HCT116 (cell line): Measurements from ENCODE around the gene DIO3. TPM values are rescaled to one million over a fixed set of nuclear protein-coding genes. Genes with fewer than 3 reads are reported as not detected.

Experiments used
- ATAC-seq: fragments of 200-7000 bp; cut with Tn5 transposase; 2 replicates; pipeline ENCODE4 v1.9.1; 2020; ENCODE audit warnings: mild to moderate bottlenecking, moderate library complexity
- BruUV-seq: library from RNA; stranded (reverse); fragments of 400-500 nt; replicated peaks from 2 replicates; lab custom pipeline; 2021; lab: Mats Ljungman, UMichigan
- CTCF ChIA-PET: fragments of 300-600 bp; sonication (Branson Sonifier 250); formaldehyde crosslinking; loops from one replicate; lab custom pipeline; 2021; ENCODE audit warnings: antibody characterized with exemption; lab: Charles Lee
- POLR2A ChIA-PET: fragments of 300-600, 350-600 bp; sonication (Branson Sonifier 250); formaldehyde crosslinking; loops from one replicate; lab custom pipeline; 2021; ENCODE audit warnings: antibody characterized with exemption; lab: Charles Lee
- RAD21 ChIA-PET, 2 experiments: fragments of 300-600 bp; sonication (Branson Sonifier 250); formaldehyde crosslinking; loops; one replicate each; lab custom pipeline; 2023; ENCODE audit warnings: low total read pairs in 2 of 2; ENCODE audit not compliant: uncharacterized antibody in 2 of 2, unreplicated experiment in 2 of 2, low non-redundant PET in 1 of 2; lab: Charles Lee
- DNase-seq: peaks from one replicate; pipeline ENCODE4 v3.0.0-alpha.2; 2010; ENCODE audit warnings: low read depth, low spot score
- H2AFZ ChIP-seq: fragments of 200-600 bp; shearing (Covaris generic), sonication (generic); 2 replicates; pipeline ENCODE4 v1.6.1; 2017; ENCODE audit warnings: low read depth, mixed run types, mixed read lengths, antibody characterized with exemption, low read length; ENCODE audit not compliant: poor library complexity, severe bottlenecking
- H3K27ac ChIP-seq: 2 replicates; pipeline ENCODE4 v1.5.1; 2012; ENCODE audit warnings: low read depth, low read length
- H3K27me3 ChIP-seq: fragments of 200-600 bp; sonication (generic); 2 replicates; pipeline ENCODE4 v1.6.1; 2016; ENCODE audit warnings: mixed run types, low read length, mixed read lengths; ENCODE audit not compliant: insufficient read depth
- H3K36me3 ChIP-seq, 2 experiments: fragments of 200-500 bp in 1 of 2; fragments of 200-600 bp in 1 of 2; sonication (Bioruptor generic) in 1 of 2; sonication (generic) in 1 of 2; 2 replicates each; pipeline versions ENCODE4 v1.5.1 to v1.6.1; 2014 to 2016; ENCODE audit warnings: low read length in 2 of 2, inconsistent platforms in 1 of 2, mixed read lengths in 1 of 2, mixed run types in 1 of 2; ENCODE audit not compliant: insufficient read depth in 2 of 2, control insufficient read depth in 1 of 2
- H3K4me1 ChIP-seq, 2 experiments: fragments of 200-600 bp in 1 of 2; sonication (generic) in 1 of 2; 2 replicates each; pipeline versions ENCODE4 v1.5.1 to v1.6.1; 2012 to 2017; ENCODE audit warnings: low read length in 2 of 2, inconsistent platforms in 1 of 2, mild to moderate bottlenecking in 1 of 2, mixed read lengths in 1 of 2, mixed run types in 1 of 2, moderate library complexity in 1 of 2; ENCODE audit not compliant: insufficient read depth in 2 of 2, control insufficient read depth in 1 of 2
- H3K4me2 ChIP-seq: fragments of 200-600 bp; sonication (generic); 2 replicates; pipeline ENCODE4 v1.6.1; 2017; ENCODE audit warnings: mixed run types, low read length, mixed read lengths
- H3K4me3 ChIP-seq, 2 experiments: fragments of 200-600 bp in 1 of 2; sonication (generic) in 1 of 2; replicated peaks in 1 of 2; 2 replicates each; pipeline ENCODE4 v1.5.1; 2011 to 2016; ENCODE audit warnings: low read length in 2 of 2, control low read depth in 1 of 2, low read depth in 1 of 2, mild to moderate bottlenecking in 1 of 2, mixed read lengths in 1 of 2, mixed run types in 1 of 2
- H3K79me2 ChIP-seq: fragments of 200-600 bp; sonication (generic); 2 replicates; pipeline ENCODE4 v1.6.1; 2017; ENCODE audit warnings: mild to moderate bottlenecking, mixed run types, low read length, moderate library complexity, mixed read lengths; ENCODE audit not compliant: insufficient read depth
- H3K9ac ChIP-seq: fragments of 200-600 bp; sonication (generic); 2 replicates; pipeline ENCODE4 v1.6.1; 2016; ENCODE audit warnings: low read length, mixed read lengths
- H3K9me2 ChIP-seq: fragments of 200-600 bp; sonication (generic), shearing (Covaris generic); 2 replicates; pipeline ENCODE4 v1.6.1; 2017; ENCODE audit warnings: mixed run types, mild to moderate bottlenecking, moderate library complexity; ENCODE audit not compliant: insufficient read depth
- H3K9me3 ChIP-seq, 2 experiments: fragments of 200-500 bp in 1 of 2; fragments of 200-600 bp in 1 of 2; sonication (Bioruptor generic) in 1 of 2; sonication (generic) in 1 of 2; 2 replicates each; pipeline ENCODE4 v1.6.1; 2014 to 2017; ENCODE audit warnings: low read length in 2 of 2, mixed read lengths in 2 of 2, inconsistent platforms in 1 of 2, low read depth in 1 of 2, mild to moderate bottlenecking in 1 of 2, mixed run types in 1 of 2, moderate library complexity in 1 of 2; ENCODE audit not compliant: control insufficient read depth in 1 of 2, insufficient read depth in 1 of 2
- H4K20me1 ChIP-seq: fragments of 200-600 bp; sonication (generic), shearing (Covaris generic); 2 replicates; pipeline ENCODE4 v1.6.1; 2017; ENCODE audit warnings: mixed run types, mild to moderate bottlenecking, moderate library complexity; ENCODE audit not compliant: insufficient read depth
- ATF3 ChIP-seq: IDR thresholded peaks from 2 replicates; pipeline ENCODE4 v1.6.1; 2012
- CBX3 ChIP-seq: IDR thresholded peaks from 2 replicates; pipeline ENCODE4 v1.6.1; 2012; ENCODE audit warnings: low read depth
- CEBPB ChIP-seq: IDR thresholded peaks from 2 replicates; pipeline ENCODE4 v1.6.1; 2012; ENCODE audit warnings: low read depth
- CTCF ChIP-seq, 3 experiments: fragments of 200-600 bp in 1 of 3; sonication (generic) in 1 of 3; IDR thresholded peaks in 2 of 3; conservative IDR thresholded peaks in 1 of 3; 2 replicates each; pipeline ENCODE4 v1.5.1; 2012 to 2017; ENCODE audit warnings: low read depth in 2 of 3, low read length in 2 of 3, antibody characterized with exemption in 1 of 3, borderline replicate concordance in 1 of 3, control low read depth in 1 of 3, mild to moderate bottlenecking in 1 of 3, mixed read lengths in 1 of 3, mixed run types in 1 of 3, moderate library complexity in 1 of 3; ENCODE audit not compliant: insufficient read depth in 1 of 3
- EGR1 ChIP-seq: IDR thresholded peaks from 2 replicates; pipeline ENCODE4 v1.6.1; 2012; ENCODE audit warnings: low read depth
- ELF1 ChIP-seq: IDR thresholded peaks from 2 replicates; pipeline ENCODE4 v1.6.1; 2012; ENCODE audit warnings: low read depth, borderline replicate concordance
- EZH2phosphoT487 ChIP-seq: fragments of 200-600 bp; IDR thresholded peaks from 2 replicates; pipeline ENCODE4 v1.6.1; 2018; ENCODE audit warnings: antibody characterized with exemption, borderline replicate concordance
- FOSL1 ChIP-seq: IDR thresholded peaks from 2 replicates; pipeline ENCODE4 v1.6.1; 2012; ENCODE audit warnings: low read depth
- JUND ChIP-seq: IDR thresholded peaks from 2 replicates; pipeline ENCODE4 v1.6.1; 2012
- MAX ChIP-seq: IDR thresholded peaks from 2 replicates; pipeline ENCODE4 v1.6.1; 2012
- POLR2AphosphoS5 ChIP-seq: IDR thresholded peaks from 2 replicates; pipeline ENCODE4 v1.6.1; 2011; ENCODE audit warnings: mild to moderate bottlenecking, low read depth, low read length, moderate library complexity
- RAD21 ChIP-seq: IDR thresholded peaks from 2 replicates; pipeline ENCODE4 v1.6.1; 2012; ENCODE audit warnings: low read depth, mild to moderate bottlenecking
- SIN3A ChIP-seq: IDR thresholded peaks from 2 replicates; pipeline ENCODE4 v1.6.1; 2012; ENCODE audit warnings: low read depth
- SP1 ChIP-seq: IDR thresholded peaks from 2 replicates; pipeline ENCODE4 v1.6.1; 2012; ENCODE audit warnings: low read depth
- SRF ChIP-seq: IDR thresholded peaks from 2 replicates; pipeline ENCODE4 v1.6.1; 2012; ENCODE audit warnings: low read depth
- TCF7L2 ChIP-seq: IDR thresholded peaks from 2 replicates; pipeline ENCODE4 v1.7.0; 2011; ENCODE audit warnings: borderline replicate concordance, inconsistent platforms; ENCODE audit not compliant: insufficient read depth, insufficient read length; ENCODE audit errors: extremely low read depth
- YY1 ChIP-seq: IDR thresholded peaks from 2 replicates; pipeline ENCODE4 v1.6.1; 2011; ENCODE audit warnings: low read length, low read depth, moderate library complexity, mild to moderate bottlenecking; ENCODE audit not compliant: insufficient replicate concordance; ENCODE audit errors: extremely low read depth
- ZBTB33 ChIP-seq: IDR thresholded peaks from 2 replicates; pipeline ENCODE4 v1.6.1; 2011; ENCODE audit warnings: mild to moderate bottlenecking, low read length, moderate library complexity; ENCODE audit not compliant: insufficient replicate concordance; ENCODE audit errors: extremely low read depth
- ZFX ChIP-seq: fragments of 450-650 bp; IDR thresholded peaks from 2 replicates; pipeline ENCODE4 v1.6.1; 2017
- intact Hi-C: fragments of 100-400 bp; cut with micrococcal nuclease; formaldehyde crosslinking; loops from 2 replicates; pipeline ENCODE4 v1.10.0; 2022
- total RNA-seq: library from RNA; stranded (reverse); gene quantifications from one replicate; pipeline ENCODE4 v1.2.1, GENCODE V29; 2021; ENCODE audit not compliant: unreplicated experiment

DIO3 gene
- total RNA-seq, 1 experiment from 2014 or later: 0.34 TPM

GRCh38 chr14:101511620-101512375, 49.5 kb upstream of the DIO3 start:
- Histone ChIP-seq H4K20me1 (no peaks in the 10 kb centered on the region), H3K79me2 (no peaks in the 10 kb centered on the region), H3K4me2 (no peak overlapping the region), H3K4me1 (no peaks in the 10 kb centered on the region), H3K36me3 (no peaks in the 10 kb centered on the region), H3K27ac (no peak overlapping the region), H3K27me3 (no peaks in the 10 kb centered on the region), H3K4me3 (no peak overlapping the region), H2AFZ (no peak overlapping the region), H3K9me3 (peaks cover 0 to 6% of the 10 kb centered on the region in 2 experiments; a peak in 1 of 4 replicates), H3K9me2 (no peaks in the 10 kb centered on the region), H3K9ac (no peak overlapping the region)
- TF ChIP-seq SP1 (no peak), ELF1 (no peak), YY1 (no peak), SRF (no peak), FOSL1 (no peak), ATF3 (no peak), POLR2AphosphoS5 (no peak), ZBTB33 (no peak), TCF7L2 (no peak), ZFX (no peak), SIN3A (no peak), CBX3 (no peak), RAD21 (no peak), JUND (no peak), MAX (no peak), EGR1 (no peak), CEBPB (no peak), EZH2phosphoT487 (no peak), CTCF (IDR thresholded peaks at IDR 0.05 in 2 of 3, conservative IDR thresholded peaks at IDR 0.05 in 1 of 3; ENCODE audit: borderline replicate concordance in 1 of 3, insufficient read depth in 1 of 3, low read depth in 2 of 3, low read length in 2 of 3) (no peak)
- BruUV-seq: no TSS peak
- ChIA-PET POLR2A (no interaction called here), CTCF (no interaction called here), RAD21 (no interaction called here)
- no peak for DNase-seq
- no peak for ATAC-seq
- intact Hi-C loops: no loop called here
